ENCODE data around the gene ITGB1BP1.

ITGB1BP1 gene

DNA sequence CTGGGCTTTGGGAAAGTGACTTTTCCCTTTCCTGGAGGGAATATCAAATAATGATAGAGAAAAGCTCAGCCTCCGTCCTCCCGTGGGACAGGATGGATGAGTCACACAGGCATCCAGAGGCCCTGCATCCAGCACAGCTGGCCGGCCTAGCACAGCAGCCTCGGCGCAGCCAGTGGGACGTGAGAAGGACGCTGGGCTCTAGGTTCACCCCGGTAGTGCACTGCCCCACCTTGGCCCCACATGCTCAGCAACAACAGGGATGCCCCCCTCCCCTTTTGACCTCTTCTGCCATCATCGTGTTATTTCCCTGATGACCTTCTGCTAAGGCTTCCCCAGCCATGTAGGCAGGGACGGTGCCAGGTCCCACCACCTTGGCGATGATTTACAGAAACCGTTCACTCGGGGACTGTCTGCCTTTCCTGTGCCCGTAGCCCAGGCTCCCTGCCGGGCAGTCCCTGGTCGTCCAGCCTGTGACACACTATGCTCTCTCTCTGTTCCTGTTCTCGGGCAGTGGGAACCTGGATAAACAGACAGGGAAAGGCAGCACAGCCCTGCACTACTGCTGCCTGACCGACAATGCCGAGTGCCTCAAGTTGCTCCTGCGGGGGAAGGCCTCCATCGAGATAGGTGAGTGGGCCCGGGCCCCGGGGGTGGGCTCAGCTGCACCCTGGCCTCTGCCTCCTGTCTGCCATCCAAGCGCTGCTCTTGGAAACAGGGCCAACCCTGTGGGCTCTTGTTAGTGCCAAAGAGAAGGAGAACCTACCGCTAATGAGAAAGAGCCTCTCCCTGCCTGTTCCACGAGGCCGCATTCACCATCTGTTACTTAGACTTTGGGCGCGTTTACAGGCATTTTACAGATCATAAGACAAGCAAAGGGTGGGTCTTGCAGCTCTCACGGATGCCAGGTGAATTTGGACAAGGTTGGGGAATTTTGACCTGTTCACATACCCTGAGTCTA is 44.6 kb downstream of the ITGB1BP1 start:
- no peak overlapping the region for H3K4me3 ChIP-seq (ENCODE audit: control insufficient read depth in 1 of 7, extremely low read depth in 1 of 7, insufficient read depth in 4 of 7, low read depth in 2 of 7, low read length in 6 of 7)
- no peaks in the 10 kb centered on the region for H3K9me3 ChIP-seq (ENCODE audit: control extremely low read depth in 1 of 5, control insufficient read depth in 4 of 5, insufficient read depth in 2 of 5, low read depth in 1 of 5, low read length in 4 of 5)
- H3K27ac ChIP-seq (ENCODE audit: insufficient read depth in 1 of 2, low read depth in 1 of 2, low read length in 2 of 2, poor library complexity in 1 of 2, severe bottlenecking in 2 of 2), result no peak overlapping the region
- CTCF ChIA-PET, result interaction anchor here (1.3 to 2.7 kb wide), 2 partner anchors 8 to 30 kb away, joined by 3 to 9 read pairs; no protein-coding TSS in a partner anchor
- peaks cover 0 to 13% (median under 1%) of the 10 kb centered on the region in 4 experiments for H3K4me1 ChIP-seq (ENCODE audit: control extremely low read depth in 1 of 4, control insufficient read depth in 4 of 4, insufficient read depth in 4 of 4, low read length in 3 of 4)
- H3K36me3 ChIP-seq (ENCODE audit: control insufficient read depth in 4 of 4, insufficient read depth in 4 of 4, low read length in 3 of 4), result peaks cover 0 to 17% (median 0%) of the 10 kb centered on the region in 4 experiments
- no peak for DNase-seq
- WGBS (ENCODE audit: insufficient coverage), result 96% methylated on average over 30 of the region's 30 CpGs
- H3K27me3 ChIP-seq (replicated peaks in 2 of 5; ENCODE audit: control insufficient read depth in 4 of 5, insufficient read depth in 5 of 5, low read length in 4 of 5), result no peaks in the 10 kb centered on the region
- POLR2A ChIA-PET, result no interaction called here

- Histone ChIP-seq H3K4me3 (ENCODE audit: control insufficient read depth in 1 of 7, extremely low read depth in 1 of 7, insufficient read depth in 4 of 7, low read depth in 2 of 7, low read length in 6 of 7) (no peak overlapping the region), H3K27me3 (replicated peaks in 2 of 5; ENCODE audit: control insufficient read depth in 4 of 5, insufficient read depth in 5 of 5, low read length in 4 of 5) (no peaks in the 10 kb centered on the region), H3K27ac (ENCODE audit: insufficient read depth in 1 of 2, low read depth in 1 of 2, low read length in 2 of 2, poor library complexity in 1 of 2, severe bottlenecking in 2 of 2) (no peak overlapping the region), H3K9me3 (ENCODE audit: control extremely low read depth in 1 of 5, control insufficient read depth in 4 of 5, insufficient read depth in 2 of 5, low read depth in 1 of 5, low read length in 4 of 5) (no peaks in the 10 kb centered on the region), H3K36me3 (ENCODE audit: control insufficient read depth in 4 of 4, insufficient read depth in 4 of 4, low read length in 3 of 4) (peaks cover 0 to 17% (median 0%) of the 10 kb centered on the region in 4 experiments), H3K4me1 (ENCODE audit: control extremely low read depth in 1 of 4, control insufficient read depth in 4 of 4, insufficient read depth in 4 of 4, low read length in 3 of 4) (peaks cover 0 to 13% (median under 1%) of the 10 kb centered on the region in 4 experiments)
- no peak for DNase-seq
- ChIA-PET CTCF (interaction anchor here (1.3 kb wide), 1 partner anchor 32 kb away, joined by 3 read pairs; no protein-coding TSS in a partner anchor), POLR2A (no interaction called here)
- WGBS (ENCODE audit: insufficient coverage), result 71% methylated on average over 4 of the region's 9 CpGs
Measured at GRCh38 chr2:9377461-9378097, 45.7 kb downstream of the ITGB1BP1 start.

- peaks cover 0 to 14% (median 0%) of the 10 kb centered on the region in 4 experiments for H3K36me3 ChIP-seq (ENCODE audit: control insufficient read depth in 4 of 4, insufficient read depth in 4 of 4, low read length in 3 of 4)
- CTCF ChIA-PET, result no interaction called here
- H3K4me3 ChIP-seq (ENCODE audit: control insufficient read depth in 1 of 7, extremely low read depth in 1 of 7, insufficient read depth in 4 of 7, low read depth in 2 of 7, low read length in 6 of 7), result no peak overlapping the region
- H3K9me3 ChIP-seq (ENCODE audit: control extremely low read depth in 1 of 5, control insufficient read depth in 4 of 5, insufficient read depth in 2 of 5, low read depth in 1 of 5, low read length in 4 of 5), result no peaks in the 10 kb centered on the region
- POLR2A ChIA-PET, result no interaction called here
- 95% methylated on average over 4 of the region's 4 CpGs for WGBS (ENCODE audit: insufficient coverage)
- DNase-seq, result no peak
- peaks cover 0 to 6% (median under 1%) of the 10 kb centered on the region in 4 experiments for H3K4me1 ChIP-seq (ENCODE audit: control extremely low read depth in 1 of 4, control insufficient read depth in 4 of 4, insufficient read depth in 4 of 4, low read length in 3 of 4)
- no peak overlapping the region for H3K27ac ChIP-seq (ENCODE audit: insufficient read depth in 1 of 2, low read depth in 1 of 2, low read length in 2 of 2, poor library complexity in 1 of 2, severe bottlenecking in 2 of 2)
- no peaks in the 10 kb centered on the region for H3K27me3 ChIP-seq (replicated peaks in 2 of 5; ENCODE audit: control insufficient read depth in 4 of 5, insufficient read depth in 5 of 5, low read length in 4 of 5)
Measured at GRCh38 chr2:9375857-9376428, 47.4 kb downstream of the ITGB1BP1 start.

DNA sequence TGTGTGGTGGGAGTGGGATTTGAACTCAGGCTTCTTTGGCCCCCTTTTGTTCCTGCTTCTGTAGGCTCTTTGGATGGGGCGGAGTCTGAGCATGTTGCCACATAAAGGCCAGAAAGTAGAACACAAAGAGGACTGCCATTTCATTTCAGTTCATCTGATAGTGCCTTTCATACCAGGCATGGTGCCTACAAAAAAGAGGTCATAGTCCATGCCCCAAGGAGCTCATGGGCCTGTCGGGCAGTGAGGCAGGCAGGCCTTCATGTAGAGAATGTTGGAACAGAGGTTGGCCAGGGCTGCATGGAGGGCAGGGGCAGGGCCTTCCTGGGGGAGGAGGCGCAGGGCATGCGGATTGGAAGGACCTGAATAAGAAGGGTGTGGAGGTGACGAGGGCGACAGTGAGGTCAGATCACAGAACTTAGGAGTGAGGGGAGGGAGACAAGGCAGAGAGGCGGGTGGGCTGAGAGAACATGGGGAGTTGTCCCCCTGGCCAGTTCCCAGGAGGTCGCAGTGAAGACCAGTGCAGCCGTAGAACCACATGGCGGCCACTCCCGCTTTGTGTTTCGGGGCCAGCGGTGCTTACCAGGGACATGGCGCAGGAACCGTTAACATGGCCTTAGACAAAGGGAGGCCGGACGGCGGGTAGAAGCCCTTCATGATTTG is 49.1 kb downstream of the ITGB1BP1 start:
- Histone ChIP-seq H3K9me3 (ENCODE audit: control extremely low read depth in 1 of 5, control insufficient read depth in 4 of 5, insufficient read depth in 2 of 5, low read depth in 1 of 5, low read length in 4 of 5) (no peaks in the 10 kb centered on the region), H3K4me1 (ENCODE audit: control extremely low read depth in 1 of 4, control insufficient read depth in 4 of 4, insufficient read depth in 4 of 4, low read length in 3 of 4) (peaks cover 0 to 6% (median under 1%) of the 10 kb centered on the region in 4 experiments), H3K36me3 (ENCODE audit: control insufficient read depth in 4 of 4, insufficient read depth in 4 of 4, low read length in 3 of 4) (peaks cover 0 to 13% (median under 1%) of the 10 kb centered on the region in 4 experiments), H3K4me3 (ENCODE audit: control insufficient read depth in 1 of 7, extremely low read depth in 1 of 7, insufficient read depth in 4 of 7, low read depth in 2 of 7, low read length in 6 of 7) (no peak overlapping the region), H3K27ac (ENCODE audit: insufficient read depth in 1 of 2, low read depth in 1 of 2, low read length in 2 of 2, poor library complexity in 1 of 2, severe bottlenecking in 2 of 2) (no peak overlapping the region), H3K27me3 (replicated peaks in 2 of 5; ENCODE audit: control insufficient read depth in 4 of 5, insufficient read depth in 5 of 5, low read length in 4 of 5) (no peaks in the 10 kb centered on the region)
- no peak for DNase-seq
- ChIA-PET POLR2A (no interaction called here), CTCF (interaction anchor here (1.3 to 1.5 kb wide), 2 partner anchors 13 to 232 kb away, joined by 3 to 6 read pairs; no protein-coding TSS in a partner anchor)
- WGBS (ENCODE audit: insufficient coverage), result 98% methylated on average over 15 of the region's 18 CpGs

DNA sequence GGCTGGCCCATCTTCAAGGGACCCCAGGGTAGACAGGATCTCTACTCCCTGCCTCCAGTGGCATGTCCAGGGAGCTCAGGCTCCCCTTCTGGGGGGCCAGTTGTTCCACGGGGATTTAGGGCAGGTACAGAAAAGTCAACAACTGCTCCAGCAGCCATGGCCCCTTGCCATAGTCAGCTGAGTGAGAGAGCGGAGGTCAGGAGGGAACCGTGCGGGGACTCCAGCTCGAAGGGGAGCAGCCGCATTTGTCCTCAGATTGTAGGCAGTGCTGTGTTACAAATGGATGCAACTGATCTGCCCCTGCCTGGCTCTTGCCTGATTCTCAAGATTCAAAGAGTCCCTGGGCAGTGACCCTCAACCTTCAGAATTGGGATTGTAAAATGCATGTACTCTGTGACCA is 49.9 kb downstream of the ITGB1BP1 start:
- H3K27ac ChIP-seq (ENCODE audit: insufficient read depth in 1 of 2, low read depth in 1 of 2, low read length in 2 of 2, poor library complexity in 1 of 2, severe bottlenecking in 2 of 2), result no peak overlapping the region
- ChIA-PET CTCF (interaction anchor here (1.5 kb wide), 1 partner anchor 232 kb away, joined by 6 read pairs; no protein-coding TSS in a partner anchor), POLR2A (no interaction called here)
- H3K4me1 ChIP-seq (ENCODE audit: control extremely low read depth in 1 of 4, control insufficient read depth in 4 of 4, insufficient read depth in 4 of 4, low read length in 3 of 4), result peaks cover 0 to 6% (median under 1%) of the 10 kb centered on the region in 4 experiments
- DNase-seq, result no peak
- H3K9me3 ChIP-seq (ENCODE audit: control extremely low read depth in 1 of 5, control insufficient read depth in 4 of 5, insufficient read depth in 2 of 5, low read depth in 1 of 5, low read length in 4 of 5), result no peaks in the 10 kb centered on the region
- no peaks in the 10 kb centered on the region for H3K27me3 ChIP-seq (replicated peaks in 2 of 5; ENCODE audit: control insufficient read depth in 4 of 5, insufficient read depth in 5 of 5, low read length in 4 of 5)
- H3K36me3 ChIP-seq (ENCODE audit: control insufficient read depth in 4 of 4, insufficient read depth in 4 of 4, low read length in 3 of 4), result peaks cover 0 to 14% (median under 1%) of the 10 kb centered on the region in 4 experiments
- H3K4me3 ChIP-seq (ENCODE audit: control insufficient read depth in 1 of 7, extremely low read depth in 1 of 7, insufficient read depth in 4 of 7, low read depth in 2 of 7, low read length in 6 of 7), result no peak overlapping the region
- WGBS (ENCODE audit: insufficient coverage), result 98% methylated on average over 6 of the region's 6 CpGs

DNA sequence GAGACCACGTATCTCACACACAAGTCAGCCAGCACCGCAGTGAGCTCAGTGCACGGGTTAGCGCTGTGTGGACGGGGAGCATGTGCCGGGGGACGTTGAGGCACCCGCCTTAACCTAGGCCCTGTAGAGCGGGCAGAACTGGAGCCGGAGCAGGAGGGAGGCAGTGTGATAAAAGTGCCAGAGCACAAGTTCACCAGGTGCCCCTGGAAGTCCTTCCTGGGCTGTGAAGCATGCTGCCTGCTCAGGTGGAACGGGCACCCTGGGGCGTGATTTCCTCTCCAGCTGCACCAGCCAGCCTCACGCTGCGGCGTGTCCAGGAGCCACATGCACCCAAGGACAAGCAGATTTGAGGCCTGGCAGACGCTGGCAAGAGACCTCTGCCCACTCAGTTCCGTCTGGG is 50.3 kb downstream of the ITGB1BP1 start:
- peaks cover 0 to 11% (median under 1%) of the 10 kb centered on the region in 4 experiments for H3K36me3 ChIP-seq (ENCODE audit: control insufficient read depth in 4 of 4, insufficient read depth in 4 of 4, low read length in 3 of 4)
- no peak overlapping the region for H3K4me3 ChIP-seq (ENCODE audit: control insufficient read depth in 1 of 7, extremely low read depth in 1 of 7, insufficient read depth in 4 of 7, low read depth in 2 of 7, low read length in 6 of 7)
- POLR2A ChIA-PET, result no interaction called here
- no peak overlapping the region for H3K27ac ChIP-seq (ENCODE audit: insufficient read depth in 1 of 2, low read depth in 1 of 2, low read length in 2 of 2, poor library complexity in 1 of 2, severe bottlenecking in 2 of 2)
- no peaks in the 10 kb centered on the region for H3K9me3 ChIP-seq (ENCODE audit: control extremely low read depth in 1 of 5, control insufficient read depth in 4 of 5, insufficient read depth in 2 of 5, low read depth in 1 of 5, low read length in 4 of 5)
- no peak for DNase-seq
- H3K27me3 ChIP-seq (replicated peaks in 2 of 5; ENCODE audit: control insufficient read depth in 4 of 5, insufficient read depth in 5 of 5, low read length in 4 of 5), result no peaks in the 10 kb centered on the region
- CTCF ChIA-PET, result interaction anchor here (1.5 kb wide), 1 partner anchor 231 kb away, joined by 6 read pairs; no protein-coding TSS in a partner anchor
- peaks cover 0 to 6% (median under 1%) of the 10 kb centered on the region in 4 experiments for H3K4me1 ChIP-seq (ENCODE audit: control extremely low read depth in 1 of 4, control insufficient read depth in 4 of 4, insufficient read depth in 4 of 4, low read length in 3 of 4)
- WGBS (ENCODE audit: insufficient coverage), result 97% methylated on average over 16 of the region's 17 CpGs
